H1 (cell line): ENCODE measurements around the gene DGUOK. TPM values are rescaled to one million over a fixed set of nuclear protein-coding genes. Genes with fewer than 3 reads are reported as not detected.

Experiments
- CTCF ChIA-PET: fragments of 300-600 bp; sonication (Branson Sonifier 250); formaldehyde crosslinking; loops from one replicate; lab custom pipeline; 2021; ENCODE audit not compliant: partially characterized antibody; lab: Charles Lee
- POLR2A ChIA-PET: fragments of 300-600 bp; sonication (Branson Sonifier 250); formaldehyde crosslinking; loops from one replicate; lab custom pipeline; 2021; ENCODE audit warnings: inconsistent platforms; ENCODE audit not compliant: partially characterized antibody; lab: Charles Lee
- DNase-seq, 2 experiments: peaks; one replicate each; pipeline versions ENCODE4 v3.0.0 to v3.0.0-alpha.2; 2010 to 2022; ENCODE audit warnings: low spot score in 2 of 2, low read depth in 1 of 2, mixed read lengths in 1 of 2
- FAIRE-seq: peaks from 2 replicates; lab custom pipeline; 2011; peaks lifted over from hg19 to GRCh38; lab: Jason Lieb, UNC
- H2AFZ ChIP-seq: 2 replicates; pipeline ENCODE4 v1.8.1; 2012; ENCODE audit warnings: low read length, inconsistent platforms
- H2AK5ac ChIP-seq: 2 replicates; pipeline ENCODE4 v1.6.1; 2013; ENCODE audit warnings: low read depth, low read length
- H2BK120ac ChIP-seq: replicated peaks from 2 replicates; pipeline ENCODE3; 2013; ENCODE audit warnings: low read depth, low read length, inconsistent platforms
- H2BK12ac ChIP-seq: 2 replicates; pipeline ENCODE4 v1.6.1; 2013; ENCODE audit warnings: low read depth, low read length
- H2BK15ac ChIP-seq: 2 replicates; pipeline ENCODE4 v1.6.1; 2013; ENCODE audit warnings: low read length
- H2BK20ac ChIP-seq: 2 replicates; pipeline ENCODE4 v1.6.1; 2013; ENCODE audit warnings: low read length
- H2BK5ac ChIP-seq: 2 replicates; pipeline ENCODE4 v1.6.1; 2013; ENCODE audit warnings: low read depth, low read length
- H3K14ac ChIP-seq: 2 replicates; pipeline ENCODE4 v1.6.1; 2013; ENCODE audit warnings: inconsistent platforms; ENCODE audit not compliant: insufficient read length
- H3K18ac ChIP-seq: 2 replicates; pipeline ENCODE4 v1.6.1; 2013; ENCODE audit warnings: low read length; ENCODE audit errors: extremely low read depth
- H3K23ac ChIP-seq: 2 replicates; pipeline ENCODE4 v1.6.1; 2013; ENCODE audit warnings: inconsistent platforms; ENCODE audit not compliant: insufficient read length
- H3K23me2 ChIP-seq: 2 replicates; pipeline ENCODE4 v1.6.1; 2013; ENCODE audit warnings: low read depth, low read length
- H3K27ac ChIP-seq: 2 replicates; pipeline ENCODE4 v1.6.1; 2011; ENCODE audit warnings: low read depth, low read length, inconsistent platforms
- H3K27me3 ChIP-seq, 4 experiments: replicated peaks in 1 of 4; 1 replicate in 1 of 4; 2 replicates in 3 of 4; pipeline versions ENCODE4 v1.6.1 to v1.8.1; 2011 to 2013; ENCODE audit warnings: low read length in 3 of 4, mild to moderate bottlenecking in 3 of 4, inconsistent platforms in 2 of 4, mixed read lengths in 2 of 4, moderate library complexity in 1 of 4; ENCODE audit not compliant: control insufficient read depth in 3 of 4, insufficient read depth in 3 of 4; ENCODE audit errors: extremely low read depth in 1 of 4
- H3K36me3 ChIP-seq, 4 experiments: 2 replicates each; pipeline versions ENCODE4 v1.6.1 to v1.8.1; 2011 to 2013; ENCODE audit warnings: mild to moderate bottlenecking in 4 of 4, low read length in 3 of 4, moderate library complexity in 2 of 4, control low read depth in 1 of 4, inconsistent platforms in 1 of 4; ENCODE audit not compliant: insufficient read depth in 4 of 4, control insufficient read depth in 2 of 4
- H3K4ac ChIP-seq: replicated peaks from 2 replicates; pipeline ENCODE3; 2013; ENCODE audit warnings: low read length, low read depth, mixed read lengths, inconsistent platforms; ENCODE audit not compliant: insufficient read length
- H3K4me1 ChIP-seq, 4 experiments: replicated peaks in 1 of 4; 1 replicate in 1 of 4; 2 replicates in 3 of 4; pipeline versions ENCODE4 v1.6.1 to v1.8.1; 2011 to 2013; ENCODE audit warnings: low read length in 3 of 4, inconsistent platforms in 2 of 4, mixed read lengths in 1 of 4; ENCODE audit not compliant: insufficient read depth in 4 of 4, control insufficient read depth in 3 of 4
- H3K4me2 ChIP-seq, 2 experiments: 2 replicates each; pipeline versions ENCODE4 v1.6.1 to v1.8.1; 2011 to 2013; ENCODE audit warnings: low read depth in 2 of 2, low read length in 2 of 2, control low read depth in 1 of 2, inconsistent platforms in 1 of 2, mild to moderate bottlenecking in 1 of 2; ENCODE audit not compliant: insufficient read depth in 1 of 2
- H3K4me3 ChIP-seq, 4 experiments: fragments of 200-600, 300-600 bp in 1 of 4; sonication (generic), shearing (Covaris generic), sonication (Bioruptor Twin) in 1 of 4; 2 replicates each; pipeline versions ENCODE4 v1.5.1 to v1.8.1; 2011 to 2016; ENCODE audit warnings: low read length in 4 of 4, low read depth in 3 of 4, control low read depth in 2 of 4, inconsistent platforms in 2 of 4, mild to moderate bottlenecking in 2 of 4, mixed read lengths in 1 of 4, moderate library complexity in 1 of 4; ENCODE audit not compliant: insufficient read depth in 2 of 4; ENCODE audit errors: extremely low read depth in 1 of 4
- H3K56ac ChIP-seq: replicated peaks from 2 replicates; pipeline ENCODE3; 2013; ENCODE audit warnings: low read depth, mild to moderate bottlenecking, mixed read lengths, low read length, inconsistent platforms; ENCODE audit not compliant: insufficient read length
- H3K79me1 ChIP-seq: 2 replicates; pipeline ENCODE4 v1.6.1; 2013; ENCODE audit warnings: low read depth, low read length, control low read depth
- H3K79me2 ChIP-seq, 2 experiments: 2 replicates each; pipeline versions ENCODE4 v1.6.1 to v1.8.1; 2012 to 2013; ENCODE audit warnings: low read length in 2 of 2, mild to moderate bottlenecking in 2 of 2, inconsistent platforms in 1 of 2; ENCODE audit not compliant: insufficient read depth in 2 of 2, control insufficient read depth in 1 of 2
- H3K9ac ChIP-seq, 4 experiments: replicated peaks in 1 of 4; 1 replicate in 1 of 4; 2 replicates in 3 of 4; pipeline versions ENCODE4 v1.6.1 to v1.8.1; 2011 to 2013; ENCODE audit warnings: low read depth in 3 of 4, low read length in 3 of 4, control low read depth in 2 of 4, mild to moderate bottlenecking in 2 of 4, moderate library complexity in 2 of 4, inconsistent platforms in 1 of 4; ENCODE audit errors: extremely low read depth in 1 of 4
- H3K9me3 ChIP-seq, 2 experiments: 2 replicates each; pipeline versions ENCODE4 v1.6.1 to v1.8.1; 2012 to 2013; ENCODE audit warnings: mild to moderate bottlenecking in 2 of 2, moderate library complexity in 2 of 2, control low read depth in 1 of 2, inconsistent platforms in 1 of 2, low read depth in 1 of 2, low read length in 1 of 2, mixed read lengths in 1 of 2; ENCODE audit not compliant: insufficient read depth in 2 of 2
- H4K20me1 ChIP-seq, 2 experiments: replicated peaks in 1 of 2; 2 replicates each; pipeline versions ENCODE3 to v1.8.1; 2011 to 2013; ENCODE audit warnings: inconsistent platforms in 2 of 2, low read length in 2 of 2, mild to moderate bottlenecking in 1 of 2; ENCODE audit not compliant: insufficient read depth in 2 of 2, control insufficient read depth in 1 of 2
- H4K5ac ChIP-seq: 2 replicates; pipeline ENCODE4 v1.6.1; 2013; ENCODE audit warnings: low read length, low read depth, mixed read lengths, inconsistent platforms; ENCODE audit not compliant: insufficient read length
- H4K8ac ChIP-seq: 2 replicates; pipeline ENCODE4 v1.8.0; 2013; ENCODE audit warnings: mild to moderate bottlenecking, moderate library complexity, low read length, inconsistent platforms; ENCODE audit not compliant: insufficient read depth; ENCODE audit errors: extremely low read depth
- H4K91ac ChIP-seq: replicated peaks from 2 replicates; pipeline ENCODE3; 2013; ENCODE audit warnings: low read length, mixed read lengths, inconsistent platforms; ENCODE audit not compliant: insufficient read length
- CTCF ChIP-seq, 3 experiments: IDR thresholded peaks; 1 replicate in 2 of 3; 2 replicates in 1 of 3; pipeline versions ENCODE4 v1.5.1 to v1.6.1; 2011; ENCODE audit warnings: low read length in 3 of 3, mild to moderate bottlenecking in 3 of 3, inconsistent platforms in 2 of 3, low read depth in 1 of 3, moderate library complexity in 1 of 3; ENCODE audit not compliant: insufficient read depth in 1 of 3; ENCODE audit errors: control extremely low read depth in 1 of 3
- EGR1 ChIP-seq: IDR thresholded peaks from 2 replicates; pipeline ENCODE4 v1.6.1; 2011; ENCODE audit warnings: low read depth, low read length, borderline replicate concordance
- JUND ChIP-seq: IDR thresholded peaks from 2 replicates; pipeline ENCODE4 v1.6.1; 2011; ENCODE audit warnings: mild to moderate bottlenecking, improper control_type of control experiment, low read length
- KDM5A ChIP-seq: fragments of 200-600 bp; IDR thresholded peaks from 2 replicates; pipeline ENCODE4 v1.7.1; 2012; ENCODE audit warnings: mild to moderate bottlenecking, low read length, inconsistent platforms, mixed read lengths
- POLR2AphosphoS5 ChIP-seq: IDR thresholded peaks from 2 replicates; pipeline ENCODE4 v1.6.1; 2011; ENCODE audit warnings: low read depth, low read length
- RNF2 ChIP-seq: fragments of 200-900, 300-1000 bp; sonication (generic); IDR thresholded peaks from 2 replicates; pipeline ENCODE4 v1.7.1; 2016; ENCODE audit warnings: borderline replicate concordance, low read depth, mild to moderate bottlenecking, antibody characterized with exemption, low read length; ENCODE audit not compliant: poor library complexity, severe bottlenecking; ENCODE audit errors: missing control alignments
- SP1 ChIP-seq: IDR thresholded peaks from 2 replicates; pipeline ENCODE4 v1.6.1; 2011; ENCODE audit warnings: low read depth, low read length
- WGBS, 2 experiments: shearing (Covaris generic) in 1 of 2; methylation state at CpG; one replicate each; pipeline versions ENCODE4 v1.1.6 to v1.1.7; 2013 to 2015; ENCODE audit warnings: low lambda C conversion rate in 2 of 2, mixed read lengths in 2 of 2, inconsistent platforms in 1 of 2, low coverage in 1 of 2, missing lambda C conversion rate in 1 of 2; ENCODE audit not compliant: insufficient replicate concordance in 2 of 2, insufficient coverage in 1 of 2, insufficient read length in 1 of 2; ENCODE audit errors: extremely low coverage in 1 of 2, missing lambda C conversion rate in 1 of 2; 5-methylcytosine and 5-hydroxymethylcytosine counted together
- polyA plus RNA-seq, 7 experiments: library from polyadenylated mRNA; depleted of rRNA in 3 of 7; stranded (reverse) in 5 of 7; unstranded in 2 of 7; fragments of >200 nt in 5 of 7; fragments of 200-250 nt in 2 of 7; gene quantifications; 1 replicate in 5 of 7; 2 replicates in 1 of 7; 4 replicates in 1 of 7; pipeline versions ENCODE4 v1.2.1 to v1.2.3, GENCODE V29; 2011 to 2013; ENCODE audit warnings: missing spikeins in 2 of 7, mixed read lengths in 2 of 7
- total RNA-seq: library from RNA; stranded (reverse); fragmentation: NEBNext Ultra II Directional; extraction: Animal tissue kit (Norgen Biotek cat#: 25700); gene quantifications from 2 replicates; pipeline ENCODE4 v1.2.1, GENCODE V29; 2021

DGUOK gene
- total and polyA plus RNA-seq, 2 of the 8 experiments (the other 6 are each of a cell fraction or from before 2014, with no cell fraction given), result 110 to 168 TPM

DNA sequence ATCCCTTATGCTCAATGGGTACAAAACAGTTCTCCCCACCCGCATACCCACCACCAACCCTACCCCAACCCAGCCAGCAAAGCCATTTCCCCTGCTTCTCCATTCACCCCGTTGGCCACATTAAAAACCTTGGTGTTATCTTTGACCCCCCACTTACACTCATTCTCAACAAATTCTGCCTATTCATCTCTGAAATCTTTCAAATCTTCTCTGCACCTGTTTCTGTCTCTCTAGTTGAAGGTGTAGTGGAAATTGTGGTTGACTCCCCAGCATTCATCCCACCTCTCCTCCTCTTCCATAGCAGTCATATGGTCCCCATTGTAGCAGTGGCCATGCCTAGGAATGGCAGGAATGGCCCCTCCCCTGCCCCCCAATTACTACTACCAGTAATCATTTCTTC lies 37.5 kb downstream of the DGUOK start:
- H3K27me3 ChIP-seq, result no peaks in the 10 kb centered on the region
- no peak overlapping the region for H2BK5ac ChIP-seq
- H3K23me2 ChIP-seq, result no peaks in the 10 kb centered on the region
- TF ChIP-seq RNF2 (no peak), JUND (no peak), KDM5A (no peak), EGR1 (no peak), POLR2AphosphoS5 (no peak), SP1 (no peak), CTCF (IDR thresholded peaks at IDR 0.05; ENCODE audit: control extremely low read depth in 1 of 3, insufficient read depth in 1 of 3, low read depth in 1 of 3, low read length in 3 of 3) (no peak)
- H4K91ac ChIP-seq, result no peak overlapping the region
- no peak overlapping the region for H2BK120ac ChIP-seq
- FAIRE-seq (no peak), DNase-seq (no peak)
- H3K9me3 ChIP-seq, result peaks cover 0 to 3% of the 10 kb centered on the region in 2 experiments; a peak in 1 of 4 replicates
- no peak overlapping the region for H3K4me3 ChIP-seq
- H3K14ac ChIP-seq, result no peak overlapping the region
- H3K18ac ChIP-seq, result no peak overlapping the region
- no peak overlapping the region for H2AFZ ChIP-seq
- ChIA-PET POLR2A (interaction anchor here (1.1 to 1.2 kb wide), 2 partner anchors 12 to 15 kb away, joined by 3 to 4 read pairs; no protein-coding TSS in a partner anchor), CTCF (interaction anchor here (0.6 to 2.2 kb wide), 3 partner anchors 15 to 175 kb away, joined by 3 to 7 read pairs (median 3); no protein-coding TSS in a partner anchor)
- no peak overlapping the region for H3K4me2 ChIP-seq
- H3K23ac ChIP-seq, result no peak overlapping the region
- H3K79me2 ChIP-seq, result no peaks in the 10 kb centered on the region
- H3K79me1 ChIP-seq, result no peaks in the 10 kb centered on the region
- H3K9ac ChIP-seq, result no peak overlapping the region
- H4K8ac ChIP-seq, result no peak overlapping the region
- WGBS, 2 experiments, result 91% methylated on average over 2 of the region's 2 CpGs; no CpG with 5 or more reads in 1 of the 2 experiments
- no peak overlapping the region for H3K56ac ChIP-seq
- H4K20me1 ChIP-seq, result no peaks in the 10 kb centered on the region
- H2BK20ac ChIP-seq, result no peak overlapping the region
- no peak overlapping the region for H2BK12ac ChIP-seq
- H3K4ac ChIP-seq, result no peak overlapping the region
- no peak overlapping the region for H2AK5ac ChIP-seq
- H3K36me3 ChIP-seq, result peaks cover 0 to 3% (median under 1%) of the 10 kb centered on the region in 4 experiments; a peak in 4 of 8 replicates
- no peaks in the 10 kb centered on the region for H3K4me1 ChIP-seq
- H2BK15ac ChIP-seq, result no peak overlapping the region
- H3K27ac ChIP-seq, result no peak overlapping the region
- H4K5ac ChIP-seq, result no peak overlapping the region
